Astrocyte (in vitro differentiated cells and primary cell): Measurements from ENCODE around the gene LCE3D. TPM values are rescaled to one million over a fixed set of nuclear protein-coding genes. Genes with fewer than 3 reads are reported as not detected.

ENCODE experiments used
- DNase-seq: peaks from one replicate; pipeline ENCODE4 v3.0.0-alpha.2; 2010; ENCODE audit warnings: low read depth
- FAIRE-seq: peaks from 2 replicates; lab custom pipeline; 2011; peaks lifted over from hg19 to GRCh38; lab: Jason Lieb, UNC
- H2AFZ ChIP-seq: 2 replicates; pipeline ENCODE4 v1.6.0; 2012; ENCODE audit warnings: low read depth, low read length, inconsistent platforms
- H3K27ac ChIP-seq: 2 replicates; pipeline ENCODE4 v1.5.1; 2011; ENCODE audit warnings: low read depth, low read length, inconsistent platforms
- H3K27me3 ChIP-seq: 2 replicates; pipeline ENCODE4 v1.6.0; 2011; ENCODE audit warnings: low read length, inconsistent platforms; ENCODE audit not compliant: insufficient read depth
- H3K36me3 ChIP-seq: 2 replicates; pipeline ENCODE4 v1.5.1; 2011; ENCODE audit warnings: low read length, inconsistent platforms; ENCODE audit not compliant: insufficient read depth
- H3K4me1 ChIP-seq: 2 replicates; pipeline ENCODE4 v1.5.1; 2011; ENCODE audit warnings: low read length, inconsistent platforms; ENCODE audit not compliant: insufficient read depth
- H3K4me2 ChIP-seq: 2 replicates; pipeline ENCODE4 v1.6.0; 2012; ENCODE audit warnings: low read length, inconsistent platforms
- H3K4me3 ChIP-seq: 2 replicates; pipeline ENCODE4 v1.5.1; 2011; ENCODE audit warnings: low read depth, mild to moderate bottlenecking, low read length, inconsistent platforms; ENCODE audit not compliant: insufficient read depth
- H3K79me2 ChIP-seq: 2 replicates; pipeline ENCODE4 v1.6.0; 2012; ENCODE audit warnings: mild to moderate bottlenecking, low read length, inconsistent platforms; ENCODE audit not compliant: insufficient read depth
- H3K9ac ChIP-seq: 2 replicates; pipeline ENCODE4 v1.6.0; 2012; ENCODE audit warnings: mild to moderate bottlenecking, low read length, inconsistent platforms
- H3K9me3 ChIP-seq: 2 replicates; pipeline ENCODE4 v1.5.1; 2012; ENCODE audit warnings: low read depth, mild to moderate bottlenecking, low read length, inconsistent platforms; ENCODE audit not compliant: insufficient read depth
- H4K20me1 ChIP-seq: 2 replicates; pipeline ENCODE4 v1.6.0; 2012; ENCODE audit warnings: low read length, inconsistent platforms; ENCODE audit not compliant: insufficient read depth
- H3K27ac Mint-ChIP-seq: one replicate; pipeline ENCODE4 v1.8.0; 2021; ENCODE audit warnings: mild to moderate bottlenecking, mixed read lengths; ENCODE audit not compliant: unreplicated experiment
- H3K27me3 Mint-ChIP-seq: one replicate; pipeline ENCODE4 v1.8.0; 2021; ENCODE audit warnings: low read depth, mixed read lengths; ENCODE audit not compliant: unreplicated experiment
- H3K36me3 Mint-ChIP-seq: one replicate; pipeline ENCODE4 v1.8.0; 2021; ENCODE audit warnings: low read depth, mixed read lengths; ENCODE audit not compliant: unreplicated experiment
- H3K4me1 Mint-ChIP-seq: one replicate; pipeline ENCODE4 v1.8.0; 2021; ENCODE audit warnings: low read depth, mixed read lengths; ENCODE audit not compliant: unreplicated experiment
- H3K4me3 Mint-ChIP-seq: one replicate; pipeline ENCODE4 v1.8.0; 2021; ENCODE audit warnings: mild to moderate bottlenecking, moderate library complexity, mixed read lengths; ENCODE audit not compliant: unreplicated experiment
- H3K9me3 Mint-ChIP-seq: one replicate; pipeline ENCODE4 v1.8.0; 2021; ENCODE audit warnings: mild to moderate bottlenecking, mixed read lengths; ENCODE audit not compliant: unreplicated experiment
- EZH2 ChIP-seq: IDR thresholded peaks from 2 replicates; pipeline ENCODE4 v1.6.1; 2012; ENCODE audit warnings: mild to moderate bottlenecking, low read length, inconsistent platforms; ENCODE audit not compliant: insufficient read depth
- total RNA-seq: library from RNA; stranded (reverse); gene quantifications from 2 replicates; pipeline ENCODE4 v1.2.1, GENCODE V29; 2021
- TF ChIP-seq, protein P1 (sequence below): IDR thresholded peaks from 2 replicates; pipeline ENCODE4 v1.5.1; 2011; ENCODE audit warnings: low read depth, mild to moderate bottlenecking, inconsistent platforms, low read length, moderate library complexity; ENCODE audit not compliant: insufficient read depth

Gene LCE3D
- total RNA-seq, 1 donor from 2014 or later: not detected

DNA sequence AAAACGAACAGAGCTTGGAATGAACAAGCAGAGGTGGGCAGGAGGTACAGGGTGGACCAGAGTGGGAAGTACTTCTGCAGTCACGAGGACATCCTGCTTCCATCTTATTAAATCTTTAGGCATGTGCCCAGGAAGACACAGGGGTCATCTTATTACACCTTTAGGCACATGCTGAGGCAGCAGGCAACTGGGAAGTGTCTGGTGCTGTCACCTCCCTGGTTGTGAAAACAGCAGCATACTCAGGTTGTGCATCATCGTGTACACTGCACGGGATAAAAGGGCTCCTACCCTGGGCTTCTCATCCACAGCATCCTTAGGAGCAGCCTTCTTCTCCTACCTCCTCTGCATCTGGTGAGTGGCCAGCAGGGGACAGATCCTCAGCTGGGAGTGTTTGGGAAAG is 19.6 kb upstream of the LCE3D start, which contains the start of gene LCE3C:
TSS of gene LCE3C (plus strand) at position 301 of the 400 bp plus-strand sequence. CDS start 498 bp downstream, outside the sequence.
- Histone ChIP-seq H3K9ac (no peak within 1 kb of the TSS), H3K4me3 (no peak within 1 kb of the TSS), H3K9me3 (no peaks in the 10 kb centered on the region), H2AFZ (no peak within 1 kb of the TSS), H4K20me1 (no peaks in the 10 kb centered on the region), H3K4me1 (no peaks in the 10 kb centered on the region), H3K4me2 (no peak within 1 kb of the TSS), H3K79me2 (no peaks in the 10 kb centered on the region), H3K27me3 (no peaks in the 10 kb centered on the region), H3K27ac (no peak within 1 kb of the TSS), H3K36me3 (no peaks in the 10 kb centered on the region)
- DNase-seq (no peak), FAIRE-seq (no peak)
- Mint-ChIP-seq H3K27ac (no peak within 1 kb of the TSS), H3K36me3 (no peaks in the 10 kb centered on the region), H3K27me3 (no peaks in the 10 kb centered on the region), H3K4me3 (no peak within 1 kb of the TSS), H3K9me3 (no peaks in the 10 kb centered on the region), H3K4me1 (no peaks in the 10 kb centered on the region)
- TF ChIP-seq, protein P1, sequence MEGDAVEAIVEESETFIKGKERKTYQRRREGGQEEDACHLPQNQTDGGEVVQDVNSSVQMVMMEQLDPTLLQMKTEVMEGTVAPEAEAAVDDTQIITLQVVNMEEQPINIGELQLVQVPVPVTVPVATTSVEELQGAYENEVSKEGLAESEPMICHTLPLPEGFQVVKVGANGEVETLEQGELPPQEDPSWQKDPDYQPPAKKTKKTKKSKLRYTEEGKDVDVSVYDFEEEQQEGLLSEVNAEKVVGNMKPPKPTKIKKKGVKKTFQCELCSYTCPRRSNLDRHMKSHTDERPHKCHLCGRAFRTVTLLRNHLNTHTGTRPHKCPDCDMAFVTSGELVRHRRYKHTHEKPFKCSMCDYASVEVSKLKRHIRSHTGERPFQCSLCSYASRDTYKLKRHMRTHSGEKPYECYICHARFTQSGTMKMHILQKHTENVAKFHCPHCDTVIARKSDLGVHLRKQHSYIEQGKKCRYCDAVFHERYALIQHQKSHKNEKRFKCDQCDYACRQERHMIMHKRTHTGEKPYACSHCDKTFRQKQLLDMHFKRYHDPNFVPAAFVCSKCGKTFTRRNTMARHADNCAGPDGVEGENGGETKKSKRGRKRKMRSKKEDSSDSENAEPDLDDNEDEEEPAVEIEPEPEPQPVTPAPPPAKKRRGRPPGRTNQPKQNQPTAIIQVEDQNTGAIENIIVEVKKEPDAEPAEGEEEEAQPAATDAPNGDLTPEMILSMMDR: no peak
- TF ChIP-seq EZH2: no peak

DNA sequence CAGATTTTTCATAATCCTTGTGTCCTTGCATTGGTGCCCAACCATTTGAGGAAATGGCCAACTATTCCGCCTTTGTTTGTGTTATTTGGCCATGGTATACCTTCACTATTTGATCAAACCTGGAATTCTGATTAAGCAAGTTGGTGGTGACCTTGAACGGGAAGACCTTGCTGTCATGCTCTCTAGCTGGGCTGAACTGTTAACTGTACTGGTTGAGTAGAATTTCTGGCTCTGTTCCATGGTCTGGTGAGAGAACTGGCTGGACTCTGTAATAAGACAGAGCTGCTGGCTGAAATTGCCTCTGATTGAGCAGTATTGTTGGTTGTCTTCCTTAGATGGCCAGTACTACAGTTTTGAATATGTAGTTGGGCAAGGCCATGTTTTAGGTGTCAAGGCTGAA is 16.7 kb upstream of the LCE3D start:
- H3K27me3 Mint-ChIP-seq: no peaks in the 10 kb centered on the region
- H3K9ac ChIP-seq: no peak overlapping the region
- TF ChIP-seq, protein P1: no peak
- no peak for TF ChIP-seq EZH2
- H3K4me1 Mint-ChIP-seq: no peaks in the 10 kb centered on the region
- no peaks in the 10 kb centered on the region for H3K36me3 ChIP-seq
- no peak overlapping the region for H3K27ac ChIP-seq
- DNase-seq (no peak), FAIRE-seq (no peak)
- no peak overlapping the region for H3K4me3 Mint-ChIP-seq
- H3K9me3 Mint-ChIP-seq: no peaks in the 10 kb centered on the region
- H3K4me1 ChIP-seq: no peaks in the 10 kb centered on the region
- no peak overlapping the region for H2AFZ ChIP-seq
- no peak overlapping the region for H3K27ac Mint-ChIP-seq
- no peaks in the 10 kb centered on the region for H4K20me1 ChIP-seq
- H3K36me3 Mint-ChIP-seq: no peaks in the 10 kb centered on the region
- no peak overlapping the region for H3K4me2 ChIP-seq
- no peak overlapping the region for H3K4me3 ChIP-seq
- no peaks in the 10 kb centered on the region for H3K27me3 ChIP-seq
- no peaks in the 10 kb centered on the region for H3K9me3 ChIP-seq
- H3K79me2 ChIP-seq: no peaks in the 10 kb centered on the region

DNA sequence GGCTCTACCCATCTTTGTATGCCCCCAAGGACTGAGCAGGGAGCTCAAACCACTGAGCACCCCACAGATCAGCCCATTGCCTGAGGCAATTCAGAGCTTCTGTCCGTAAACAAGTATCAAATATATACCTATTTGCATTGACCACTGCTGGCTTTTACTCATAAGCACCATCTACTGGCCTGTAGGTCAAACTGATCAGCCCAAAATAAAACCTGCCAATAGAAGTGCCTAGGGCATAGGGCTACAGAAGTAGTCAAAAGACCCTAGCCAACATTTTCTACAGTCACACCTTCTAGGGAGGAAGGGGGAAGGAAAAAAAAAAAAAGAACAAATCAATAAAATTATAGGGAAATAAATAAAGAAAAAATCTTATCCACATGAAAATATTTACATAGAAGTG is 5.3 kb upstream of the LCE3D start:
- Histone ChIP-seq H3K9me3 (no peaks in the 10 kb centered on the region), H3K4me3 (no peak overlapping the region), H3K27me3 (no peaks in the 10 kb centered on the region), H3K4me1 (no peaks in the 10 kb centered on the region), H3K9ac (no peak overlapping the region), H3K27ac (no peak overlapping the region), H3K36me3 (no peaks in the 10 kb centered on the region), H4K20me1 (no peaks in the 10 kb centered on the region), H3K4me2 (no peak overlapping the region), H2AFZ (no peak overlapping the region), H3K79me2 (no peaks in the 10 kb centered on the region)
- H3K4me3 Mint-ChIP-seq: no peak overlapping the region
- H3K36me3 Mint-ChIP-seq: no peaks in the 10 kb centered on the region
- H3K9me3 Mint-ChIP-seq: no peaks in the 10 kb centered on the region
- DNase-seq: no peak
- H3K27me3 Mint-ChIP-seq: no peaks in the 10 kb centered on the region
- H3K27ac Mint-ChIP-seq: no peak overlapping the region
- FAIRE-seq: no peak
- TF ChIP-seq EZH2: no peak
- TF ChIP-seq, protein P1: no peak
- no peaks in the 10 kb centered on the region for H3K4me1 Mint-ChIP-seq
